NCI-H510A treated with DMSO at 0.1 percent for 48 hours (cell line): Measurements from ENCODE around the gene TOLLIP.
A peak's percentile ranks its signal among the peaks of the same experiment; 100 is the strongest.

Source experiments
- DNase-seq: peaks from one replicate; lab custom pipeline; 2025; lab: John Stamatoyannopoulos, UW

TOLLIP gene

GRCh38 chr11:1310772-1311468, 1.5 kb upstream of the TOLLIP start:
- no peak for DNase-seq

GRCh38 chr11:1310318-1310687, 871 bp upstream of the TOLLIP start:
- no peak for DNase-seq

- DNase-seq, result no peak
Observed at GRCh38 chr11:1308743-1309497, 512 bp downstream of the TOLLIP start.

GRCh38 chr11:1307998-1308742, 1.3 kb downstream of the TOLLIP start:
- no peak for DNase-seq

- DNase-seq, result no peak
Observed at GRCh38 chr11:1307163-1307870, 2.1 kb downstream of the TOLLIP start.

- DNase-seq, result no peak
Observed at GRCh38 chr11:1306186-1307162, 3.0 kb downstream of the TOLLIP start.

GRCh38 chr11:1305501-1306056, 3.9 kb downstream of the TOLLIP start:
- DNase-seq, result no peak

- no peak for DNase-seq
Observed at GRCh38 chr11:1305063-1305495, 4.4 kb downstream of the TOLLIP start.

- no peak for DNase-seq
Observed at GRCh38 chr11:1304380-1304779, 5.1 kb downstream of the TOLLIP start.

- DNase-seq, result no peak
Observed at GRCh38 chr11:1303973-1304372, 5.5 kb downstream of the TOLLIP start.

- no peak for DNase-seq
Observed at GRCh38 chr11:1303126-1303821, 6.2 kb downstream of the TOLLIP start.

- DNase-seq, result no peak
Observed at GRCh38 chr11:1302461-1303125, 6.8 kb downstream of the TOLLIP start.

GRCh38 chr11:1302041-1302460, 7.4 kb downstream of the TOLLIP start:
- DNase-seq, result no peak

- DNase-seq, result no peak
Observed at GRCh38 chr11:1301220-1302000, 8.0 kb downstream of the TOLLIP start.

- DNase-seq, result peak; percentile 5
Observed at GRCh38 chr11:1300569-1301187, 8.8 kb downstream of the TOLLIP start.

- DNase-seq, result no peak
Observed at GRCh38 chr11:1300121-1300520, 9.3 kb downstream of the TOLLIP start.

- no peak for DNase-seq
Observed at GRCh38 chr11:1299621-1300020, 9.8 kb downstream of the TOLLIP start.
